ENCODE data around the gene STAT5B.
A peak's percentile ranks its signal among the peaks of the same experiment; 100 is the strongest.

Gene STAT5B

GRCh38 chr17:42291129-42291528, 14.9 kb upstream of the STAT5B start:
- Histone ChIP-seq H3K36me3 (ENCODE audit: control insufficient read depth, insufficient read depth, low read length) (no peaks in the 10 kb centered on the region), H3K4me3 (ENCODE audit: extremely low read depth, insufficient read depth, low read length, poor library complexity, severe bottlenecking) (no peak overlapping the region), H3K4me1 (ENCODE audit: control insufficient read depth, insufficient read depth, low read length, poor library complexity, severe bottlenecking) (peaks cover 3% of the 10 kb centered on the region), H3K27ac (ENCODE audit: low read depth, low read length, severe bottlenecking) (no peak overlapping the region), H3K9me3 (ENCODE audit: control insufficient read depth, low read length) (no peaks in the 10 kb centered on the region)
- 91 to 97% methylated on average over 8 to 9 of the region's 11 CpGs for WGBS, 2 experiments (ENCODE audit: insufficient coverage in 2 of 2)

GRCh38 chr17:42290577-42290976, 14.4 kb upstream of the STAT5B start:
- peaks cover 3% of the 10 kb centered on the region for H3K4me1 ChIP-seq (ENCODE audit: control insufficient read depth, insufficient read depth, low read length, poor library complexity, severe bottlenecking)
- H3K27ac ChIP-seq (ENCODE audit: low read depth, low read length, severe bottlenecking), result no peak overlapping the region
- H3K4me3 ChIP-seq (ENCODE audit: extremely low read depth, insufficient read depth, low read length, poor library complexity, severe bottlenecking), result no peak overlapping the region
- no peaks in the 10 kb centered on the region for H3K9me3 ChIP-seq (ENCODE audit: control insufficient read depth, low read length)
- no peaks in the 10 kb centered on the region for H3K36me3 ChIP-seq (ENCODE audit: control insufficient read depth, insufficient read depth, low read length)
- WGBS, 2 experiments (ENCODE audit: insufficient coverage in 2 of 2), result 92 to 100% methylated on average over 2 to 4 of the region's 5 CpGs

- H3K36me3 ChIP-seq (ENCODE audit: control insufficient read depth, insufficient read depth, low read length), result no peaks in the 10 kb centered on the region
- H3K9me3 ChIP-seq (ENCODE audit: control insufficient read depth, low read length), result no peaks in the 10 kb centered on the region
- no peak overlapping the region for H3K27ac ChIP-seq (ENCODE audit: low read depth, low read length, severe bottlenecking)
- H3K4me3 ChIP-seq (ENCODE audit: extremely low read depth, insufficient read depth, low read length, poor library complexity, severe bottlenecking), result no peak overlapping the region
- WGBS, 2 experiments (ENCODE audit: insufficient coverage in 2 of 2), result 92 to 99% methylated on average over 6 to 7 of the region's 9 CpGs
- peaks cover 3% of the 10 kb centered on the region for H3K4me1 ChIP-seq (ENCODE audit: control insufficient read depth, insufficient read depth, low read length, poor library complexity, severe bottlenecking)
Observed at GRCh38 chr17:42289611-42290181, 13.5 kb upstream of the STAT5B start.

GRCh38 chr17:42288803-42289610, 12.8 kb upstream of the STAT5B start:
- WGBS, 2 experiments (ENCODE audit: insufficient coverage in 2 of 2), result 65 to 70% methylated on average over 30 to 35 of the region's 44 CpGs
- Histone ChIP-seq H3K4me1 (ENCODE audit: control insufficient read depth, insufficient read depth, low read length, poor library complexity, severe bottlenecking) (peaks cover 3% of the 10 kb centered on the region), H3K9me3 (ENCODE audit: control insufficient read depth, low read length) (no peaks in the 10 kb centered on the region), H3K27ac (ENCODE audit: low read depth, low read length, severe bottlenecking) (no peak overlapping the region), H3K4me3 (ENCODE audit: extremely low read depth, insufficient read depth, low read length, poor library complexity, severe bottlenecking) (peak overlapping the region; percentile 44), H3K36me3 (ENCODE audit: control insufficient read depth, insufficient read depth, low read length) (no peaks in the 10 kb centered on the region)

- no peaks in the 10 kb centered on the region for H3K36me3 ChIP-seq (ENCODE audit: control insufficient read depth, insufficient read depth, low read length)
- no peak within 1 kb of the TSS for H3K27ac ChIP-seq (ENCODE audit: low read depth, low read length, severe bottlenecking)
- H3K9me3 ChIP-seq (ENCODE audit: control insufficient read depth, low read length), result no peaks in the 10 kb centered on the region
Observed at GRCh38 chr17:42287977-42288802, 12.0 kb upstream of the STAT5B start, which contains the start of gene STAT5A. STAT5A (plus strand) TSS chr17:42288498; CDS start chr17:42289412, 914 bp downstream.

GRCh38 chr17:42287305-42287976, 11.2 kb upstream of the STAT5B start:
- peak overlapping the region; percentile 44 for H3K4me3 ChIP-seq (ENCODE audit: extremely low read depth, insufficient read depth, low read length, poor library complexity, severe bottlenecking)
- no peaks in the 10 kb centered on the region for H3K9me3 ChIP-seq (ENCODE audit: control insufficient read depth, low read length)
- peaks cover 3% of the 10 kb centered on the region for H3K4me1 ChIP-seq (ENCODE audit: control insufficient read depth, insufficient read depth, low read length, poor library complexity, severe bottlenecking)
- H3K36me3 ChIP-seq (ENCODE audit: control insufficient read depth, insufficient read depth, low read length), result no peaks in the 10 kb centered on the region
- H3K27ac ChIP-seq (ENCODE audit: low read depth, low read length, severe bottlenecking), result no peak overlapping the region
- 72 to 80% methylated on average over 5 to 10 of the region's 14 CpGs for WGBS, 2 experiments (ENCODE audit: insufficient coverage in 2 of 2)

More at GRCh38 chr17:42287977-42288802, 12.0 kb upstream of the STAT5B start, which contains the start of gene STAT5A:
- WGBS, 2 experiments (ENCODE audit: insufficient coverage in 2 of 2), result 8 to 16% methylated on average over 69 to 80 of the region's 88 CpGs
- Histone ChIP-seq H3K4me1 (ENCODE audit: control insufficient read depth, insufficient read depth, low read length, poor library complexity, severe bottlenecking) (peaks cover 3% of the 10 kb centered on the region), H3K4me3 (ENCODE audit: extremely low read depth, insufficient read depth, low read length, poor library complexity, severe bottlenecking) (peak within 1 kb of the TSS; percentile 44)

- Histone ChIP-seq H3K4me3 (ENCODE audit: extremely low read depth, insufficient read depth, low read length, poor library complexity, severe bottlenecking) (no peak overlapping the region), H3K36me3 (ENCODE audit: control insufficient read depth, insufficient read depth, low read length) (no peaks in the 10 kb centered on the region), H3K9me3 (ENCODE audit: control insufficient read depth, low read length) (no peaks in the 10 kb centered on the region), H3K4me1 (ENCODE audit: control insufficient read depth, insufficient read depth, low read length, poor library complexity, severe bottlenecking) (peaks cover 3% of the 10 kb centered on the region), H3K27ac (ENCODE audit: low read depth, low read length, severe bottlenecking) (no peak overlapping the region)
- 83 to 93% methylated on average over 3 to 4 of the region's 5 CpGs for WGBS, 2 experiments (ENCODE audit: insufficient coverage in 2 of 2)
Observed at GRCh38 chr17:42286411-42287221, 10.4 kb upstream of the STAT5B start.

- no peak overlapping the region for H3K4me3 ChIP-seq (ENCODE audit: extremely low read depth, insufficient read depth, low read length, poor library complexity, severe bottlenecking)
Observed at GRCh38 chr17:42285346-42286050, 9.3 kb upstream of the STAT5B start.

GRCh38 chr17:42284566-42284965, 8.4 kb upstream of the STAT5B start:
- H3K4me1 ChIP-seq (ENCODE audit: control insufficient read depth, insufficient read depth, low read length, poor library complexity, severe bottlenecking), result peaks cover 3% of the 10 kb centered on the region
- H3K9me3 ChIP-seq (ENCODE audit: control insufficient read depth, low read length), result no peaks in the 10 kb centered on the region
- no peak overlapping the region for H3K27ac ChIP-seq (ENCODE audit: low read depth, low read length, severe bottlenecking)
- no peak overlapping the region for H3K4me3 ChIP-seq (ENCODE audit: extremely low read depth, insufficient read depth, low read length, poor library complexity, severe bottlenecking)
- H3K36me3 ChIP-seq (ENCODE audit: control insufficient read depth, insufficient read depth, low read length), result no peaks in the 10 kb centered on the region
- 91 to 97% methylated on average over 5 to 7 of the region's 7 CpGs for WGBS, 2 experiments (ENCODE audit: insufficient coverage in 2 of 2)

More at GRCh38 chr17:42285346-42286050, 9.3 kb upstream of the STAT5B start:
- no peaks in the 10 kb centered on the region for H3K9me3 ChIP-seq (ENCODE audit: control insufficient read depth, low read length)
- no peak overlapping the region for H3K27ac ChIP-seq (ENCODE audit: low read depth, low read length, severe bottlenecking)
- 85 to 92% methylated on average over 5 to 8 of the region's 11 CpGs for WGBS, 2 experiments (ENCODE audit: insufficient coverage in 2 of 2)
- peaks cover 3% of the 10 kb centered on the region for H3K4me1 ChIP-seq (ENCODE audit: control insufficient read depth, insufficient read depth, low read length, poor library complexity, severe bottlenecking)
- no peaks in the 10 kb centered on the region for H3K36me3 ChIP-seq (ENCODE audit: control insufficient read depth, insufficient read depth, low read length)

Measured in mesodermal cell (in vitro differentiated cells).